ENCODE results near the gene LMOD2. TPM values are rescaled to one million over a fixed set of nuclear protein-coding genes. Genes with fewer than 3 reads are reported as not detected.
"Not testable (repeated sequence)": the region's sequence is repeated elsewhere in the genome, so short reads cannot be mapped to it uniquely, and the experiment has no call there.

LMOD2 gene
- total and polyA plus RNA-seq, 12 donors, result 115 to 2,841 (median 1,023) TPM

DNA sequence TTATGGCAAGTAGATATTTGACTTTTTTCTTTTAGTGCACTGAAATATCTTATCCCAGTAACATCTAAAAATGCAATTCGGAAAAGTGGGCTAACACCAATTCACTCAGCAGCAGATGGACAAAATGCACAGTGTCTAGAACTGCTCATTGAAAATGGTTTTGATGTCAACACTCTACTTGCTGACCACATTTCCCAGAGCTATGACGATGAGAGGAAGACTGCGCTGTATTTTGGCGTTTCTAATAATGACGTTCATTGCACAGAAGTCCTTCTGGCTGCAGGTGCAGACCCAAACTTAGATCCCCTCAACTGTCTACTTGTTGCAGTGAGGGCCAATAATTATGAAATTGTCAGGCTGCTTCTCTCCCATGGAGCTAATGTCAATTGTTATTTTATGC lies 26.8 kb upstream of the LMOD2 start:
- ATAC-seq (no peak), DNase-seq (no peak)
- H3K9me3 ChIP-seq, result no peaks in the 10 kb centered on the region
- intact Hi-C loops (cut with DNase I), result no loop called here
- H3K36me3 ChIP-seq, result peaks cover 0 to 18% (median 0%) of the 10 kb centered on the region in 9 donors
- TF ChIP-seq, protein P1, sequence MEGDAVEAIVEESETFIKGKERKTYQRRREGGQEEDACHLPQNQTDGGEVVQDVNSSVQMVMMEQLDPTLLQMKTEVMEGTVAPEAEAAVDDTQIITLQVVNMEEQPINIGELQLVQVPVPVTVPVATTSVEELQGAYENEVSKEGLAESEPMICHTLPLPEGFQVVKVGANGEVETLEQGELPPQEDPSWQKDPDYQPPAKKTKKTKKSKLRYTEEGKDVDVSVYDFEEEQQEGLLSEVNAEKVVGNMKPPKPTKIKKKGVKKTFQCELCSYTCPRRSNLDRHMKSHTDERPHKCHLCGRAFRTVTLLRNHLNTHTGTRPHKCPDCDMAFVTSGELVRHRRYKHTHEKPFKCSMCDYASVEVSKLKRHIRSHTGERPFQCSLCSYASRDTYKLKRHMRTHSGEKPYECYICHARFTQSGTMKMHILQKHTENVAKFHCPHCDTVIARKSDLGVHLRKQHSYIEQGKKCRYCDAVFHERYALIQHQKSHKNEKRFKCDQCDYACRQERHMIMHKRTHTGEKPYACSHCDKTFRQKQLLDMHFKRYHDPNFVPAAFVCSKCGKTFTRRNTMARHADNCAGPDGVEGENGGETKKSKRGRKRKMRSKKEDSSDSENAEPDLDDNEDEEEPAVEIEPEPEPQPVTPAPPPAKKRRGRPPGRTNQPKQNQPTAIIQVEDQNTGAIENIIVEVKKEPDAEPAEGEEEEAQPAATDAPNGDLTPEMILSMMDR (IDR thresholded peaks at IDR 0.05), result no peak
- H3K4me3 ChIP-seq, result no peak overlapping the region
- no peak overlapping the region for H3K27ac ChIP-seq
- 91% methylated on average over 5 of the region's 5 CpGs for WGBS, 2 donors
- H3K27me3 ChIP-seq, result no peaks in the 10 kb centered on the region
- peaks cover 0 to 16% (median 7%) of the 10 kb centered on the region in 9 donors for H3K4me1 ChIP-seq

DNA sequence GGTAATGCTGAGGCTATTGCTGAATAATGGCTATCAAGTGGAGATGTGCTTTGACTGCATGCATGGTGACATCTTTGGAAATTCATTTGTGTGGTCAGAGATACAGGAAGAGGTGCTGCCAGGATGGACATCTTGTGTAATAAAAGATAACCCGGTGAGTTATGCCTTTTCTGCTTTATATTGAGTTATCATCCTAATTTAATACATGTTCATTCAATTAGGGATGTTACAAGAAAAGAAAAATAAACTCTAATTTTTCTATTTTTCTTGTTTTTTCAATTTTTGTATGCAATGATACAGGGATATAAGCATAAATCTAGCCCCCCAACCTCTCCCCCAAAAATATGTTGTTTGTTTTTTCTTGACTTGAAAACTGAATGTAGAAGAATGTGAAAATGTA lies 26.4 kb upstream of the LMOD2 start:
- WGBS, 2 donors, result 81 to 88% methylated on average over 1 of the region's 1 CpG
- intact Hi-C loops (cut with DNase I), result no loop called here
- Histone ChIP-seq H3K4me3 (no peak overlapping the region), H3K4me1 (peaks cover 0 to 18% (median 8%) of the 10 kb centered on the region in 9 donors), H3K27ac (no peak overlapping the region), H3K36me3 (peaks cover 0 to 18% (median 0%) of the 10 kb centered on the region in 9 donors), H3K27me3 (no peaks in the 10 kb centered on the region), H3K9me3 (no peaks in the 10 kb centered on the region)
- TF ChIP-seq, protein P1 (IDR thresholded peaks at IDR 0.05), result no peak
- DNase-seq (no peak), ATAC-seq (no peak)

DNA sequence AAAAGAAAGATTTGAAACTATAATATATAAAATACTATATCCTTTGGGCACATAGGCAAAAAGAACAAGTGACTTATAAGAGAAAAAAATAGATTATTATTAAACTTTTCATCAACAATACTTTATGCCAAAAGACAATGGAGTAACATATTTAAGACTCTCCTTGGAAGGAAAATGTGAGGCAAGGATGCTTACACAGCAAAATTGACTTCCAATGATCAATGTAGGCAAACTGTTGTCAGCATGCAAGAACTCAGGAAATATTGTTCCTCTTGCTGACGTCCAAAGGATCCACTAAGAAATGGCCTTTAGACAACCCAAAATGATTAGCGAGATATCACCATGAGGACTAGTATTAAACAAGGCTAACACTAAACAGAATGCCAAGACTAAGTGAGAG lies 22.9 kb upstream of the LMOD2 start:
- Histone ChIP-seq H3K27me3 (no peaks in the 10 kb centered on the region), H3K36me3 (no peaks in the 10 kb centered on the region), H3K27ac (no peak overlapping the region), H3K4me1 (peaks cover 3 to 32% (median 11%) of the 10 kb centered on the region in 9 donors), H3K4me3 (no peak overlapping the region), H3K9me3 (no peaks in the 10 kb centered on the region)
- WGBS, 2 donors, result 86 to 89% methylated on average over 2 of the region's 2 CpGs
- no peak for ATAC-seq
- TF ChIP-seq, protein P1 (IDR thresholded peaks at IDR 0.05), result no peak
- no peak for DNase-seq
- intact Hi-C loops (cut with DNase I), result loop anchor here in 3 of 10 donors (5.0 to 10.0 kb wide), 2 partner anchors 72 to 234 kb away; no protein-coding TSS in a partner anchor

DNA sequence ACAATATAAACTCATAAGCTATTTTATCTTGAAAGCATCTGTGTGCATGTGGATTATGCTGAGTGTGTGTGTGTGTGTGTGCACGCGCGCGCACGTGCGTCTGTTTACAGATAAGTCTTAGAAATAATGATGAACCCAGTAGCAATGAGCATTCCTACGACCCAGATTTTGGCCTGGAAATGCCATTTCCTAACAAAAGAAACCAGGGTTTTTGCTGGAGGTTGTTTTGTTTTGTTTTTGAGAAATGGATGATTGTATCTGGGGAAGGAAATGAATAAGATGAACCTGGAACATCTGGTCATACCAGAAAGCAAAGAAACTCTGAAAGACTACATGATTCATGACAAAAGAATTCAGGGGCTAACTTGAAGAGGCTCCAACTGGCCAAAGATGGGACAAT lies 22.1 kb upstream of the LMOD2 start:
- 62 to 72% methylated on average over 7 of the region's 7 CpGs for WGBS, 2 donors
- DNase-seq, result no peak
- peak overlapping the region in 1 of 10 donors; percentile 52 for H3K27ac ChIP-seq
- no peaks in the 10 kb centered on the region for H3K9me3 ChIP-seq
- no peaks in the 10 kb centered on the region for H3K27me3 ChIP-seq
- intact Hi-C loops (cut with DNase I), result loop anchor here in 3 of 10 donors (5.0 to 10.0 kb wide), 2 partner anchors 71 to 234 kb away; no protein-coding TSS in a partner anchor
- no peaks in the 10 kb centered on the region for H3K36me3 ChIP-seq
- H3K4me3 ChIP-seq, result no peak overlapping the region
- ATAC-seq, result peak in 1 of 8 donors; percentile 35
- peaks cover 3 to 30% (median 9%) of the 10 kb centered on the region in 9 donors for H3K4me1 ChIP-seq
- TF ChIP-seq, protein P1 (IDR thresholded peaks at IDR 0.05), result no peak

DNA sequence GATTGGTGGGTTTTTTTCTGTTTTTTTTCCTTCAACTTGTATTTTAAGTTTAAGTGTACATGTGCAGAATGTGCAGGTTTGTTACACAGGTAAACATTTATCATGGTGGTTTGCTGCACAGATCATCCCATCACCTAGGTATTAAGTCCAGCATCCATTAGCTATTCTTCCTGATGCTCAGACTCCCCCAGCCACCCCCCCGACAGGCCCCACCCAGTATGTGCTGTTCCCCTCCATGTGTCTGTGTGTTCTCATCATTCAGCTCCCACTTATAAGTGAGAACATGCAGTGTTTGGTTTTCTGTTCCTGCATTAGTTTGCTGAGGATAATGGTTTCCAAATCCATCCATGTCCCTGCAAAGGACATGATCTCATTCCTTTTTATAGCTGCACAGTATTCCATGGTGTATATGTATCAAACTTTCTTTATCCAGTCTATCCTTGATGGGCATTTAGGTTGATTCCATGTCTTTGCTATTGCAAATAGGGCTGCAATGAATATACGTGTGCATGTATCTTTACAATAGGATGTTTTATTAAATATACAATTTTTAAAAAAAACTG lies 21.6 kb upstream of the LMOD2 start:
- peak in 7 of 8 donors; percentile 31 to 90 (median 59) for ATAC-seq
- not testable (repeated sequence) for DNase-seq, H3K36me3 ChIP-seq, H3K9me3 ChIP-seq, H3K27me3 ChIP-seq, H3K4me3 ChIP-seq
- Histone ChIP-seq H3K27ac (peak overlapping the region in 4 of 10 donors; percentile 3 to 52 (median 22)), H3K4me1 (peaks cover 3 to 30% (median 9%) of the 10 kb centered on the region in 9 donors)
- 64 to 69% methylated on average over 2 of the region's 2 CpGs for WGBS, 2 donors
- intact Hi-C loops (cut with DNase I), result loop anchor here in 5 of 10 donors (1.0 to 10.0 kb wide), 4 partner anchors 71 to 233 kb away; partner anchors contain the start of gene WASL (in 1 of the 5)
